ENCODE measurements around the gene DNAJC30.

DNAJC30 gene

GRCh38 chr7:73648593-73649332 is 34.5 kb downstream of the DNAJC30 start:
- no peak for DNase-seq (ENCODE audit: low read depth in 2 of 2)

- DNase-seq (ENCODE audit: low read depth in 2 of 2), result no peak
These were observed 35.3 kb downstream of the DNAJC30 start for GRCh38 chr7:73647725-73648592.

- DNase-seq (ENCODE audit: low read depth in 2 of 2), result no peak
These were observed 36.2 kb downstream of the DNAJC30 start for GRCh38 chr7:73646785-73647724.

- DNase-seq (ENCODE audit: low read depth in 2 of 2), result no peak
These were observed 37.5 kb downstream of the DNAJC30 start for GRCh38 chr7:73645643-73646174.

GRCh38 chr7:73644688-73645286 is 38.5 kb downstream of the DNAJC30 start:
- DNase-seq (ENCODE audit: low read depth in 2 of 2), result no peak

GRCh38 chr7:73642834-73643233 is 40.4 kb downstream of the DNAJC30 start:
- no peak for DNase-seq (ENCODE audit: low read depth in 2 of 2)

- no peak for DNase-seq (ENCODE audit: low read depth in 2 of 2)
These were observed 44.3 kb downstream of the DNAJC30 start for GRCh38 chr7:73638911-73639310.

- no peak for DNase-seq (ENCODE audit: low read depth in 2 of 2)
These were observed 47.6 kb downstream of the DNAJC30 start for GRCh38 chr7:73635428-73636200.

GRCh38 chr7:73633844-73634243 is 49.4 kb downstream of the DNAJC30 start:
- no peak for DNase-seq (ENCODE audit: low read depth in 2 of 2)

GRCh38 chr7:73633323-73633722 is 49.9 kb downstream of the DNAJC30 start:
- no peak for DNase-seq (ENCODE audit: low read depth in 2 of 2)

- DNase-seq (ENCODE audit: low read depth in 2 of 2), result no peak
These were observed 51.7 kb downstream of the DNAJC30 start for GRCh38 chr7:73631558-73631957.

Measured in stimulated activated CD8-positive, alpha-beta memory T cell treated with anti-CD3 and anti-CD28 coated beads, Interleukin-15, amount 100 ng/mL, for 48 hours (primary cell).